OCI-LY3 (cell line): ENCODE data around the gene FAM89A.

ENCODE experiments used
- H2AFZ ChIP-seq: fragments of 200-600, 300-600 bp; shearing (Covaris generic); 2 replicates; pipeline ENCODE4 v1.6.0; 2014; ENCODE audit warnings: antibody characterized with exemption, low read depth, low read length
- H3K27ac ChIP-seq: fragments of 200-600, 300-600 bp; sonication (generic); 2 replicates; pipeline ENCODE4 v1.5.1; 2014; ENCODE audit warnings: mild to moderate bottlenecking, low read length, moderate library complexity, mixed read lengths
- H3K27me3 ChIP-seq: fragments of 200-600, 300-600 bp; sonication (generic); 2 replicates; pipeline ENCODE4 v1.6.1; 2014; ENCODE audit warnings: low read depth, low read length, mixed read lengths
- H3K36me3 ChIP-seq: fragments of 200-600, 300-600 bp; sonication (generic); replicated peaks from 2 replicates; pipeline ENCODE3; 2014; ENCODE audit warnings: low read depth, low read length, mixed read lengths
- H3K4me1 ChIP-seq: fragments of 300-600, 200-600 bp; sonication (generic); 2 replicates; pipeline ENCODE4 v1.6.1; 2014; ENCODE audit warnings: low read length, mixed read lengths
- H3K4me2 ChIP-seq: fragments of 200-600, 300-600 bp; sonication (generic); 2 replicates; pipeline ENCODE4 v1.6.1; 2014; ENCODE audit warnings: low read length, mixed read lengths
- H3K4me3 ChIP-seq: fragments of 300-600, 200-600 bp; sonication (generic); 2 replicates; pipeline ENCODE4 v1.5.1; 2014; ENCODE audit warnings: antibody characterized with exemption, mild to moderate bottlenecking, low read length, moderate library complexity
- H3K79me2 ChIP-seq: fragments of 300-600, 200-600 bp; shearing (Covaris generic); 2 replicates; pipeline ENCODE4 v1.6.1; 2014; ENCODE audit warnings: mild to moderate bottlenecking, low read length, mixed read lengths
- H3K9ac ChIP-seq: fragments of 300-600, 200-600 bp; shearing (Covaris generic); 2 replicates; pipeline ENCODE4 v1.6.0; 2014; ENCODE audit warnings: mild to moderate bottlenecking, low read length, moderate library complexity
- H3K9me3 ChIP-seq: fragments of 200-600, 300-600 bp; shearing (Covaris generic); 2 replicates; pipeline ENCODE4 v1.6.1; 2014; ENCODE audit warnings: low read length, mixed read lengths; ENCODE audit not compliant: insufficient read depth
- H4K20me1 ChIP-seq: fragments of 200-600, 300-600 bp; sonication (generic); 2 replicates; pipeline ENCODE4 v1.6.1; 2016; ENCODE audit warnings: low read length, mixed read lengths; ENCODE audit not compliant: insufficient read depth
- EZH2phosphoT487 ChIP-seq: fragments of 200-600 bp; shearing (Covaris generic); IDR thresholded peaks from 2 replicates; pipeline ENCODE4 v1.6.1; 2018; ENCODE audit warnings: antibody characterized with exemption, mixed run types, low read depth
- TF ChIP-seq, protein P1 (sequence below): fragments of 200-600, 300-600 bp; sonication (generic); IDR thresholded peaks from 2 replicates; pipeline ENCODE4 v1.5.1; 2014; ENCODE audit warnings: antibody characterized with exemption, low read length, low read depth

The FAM89A gene

DNA sequence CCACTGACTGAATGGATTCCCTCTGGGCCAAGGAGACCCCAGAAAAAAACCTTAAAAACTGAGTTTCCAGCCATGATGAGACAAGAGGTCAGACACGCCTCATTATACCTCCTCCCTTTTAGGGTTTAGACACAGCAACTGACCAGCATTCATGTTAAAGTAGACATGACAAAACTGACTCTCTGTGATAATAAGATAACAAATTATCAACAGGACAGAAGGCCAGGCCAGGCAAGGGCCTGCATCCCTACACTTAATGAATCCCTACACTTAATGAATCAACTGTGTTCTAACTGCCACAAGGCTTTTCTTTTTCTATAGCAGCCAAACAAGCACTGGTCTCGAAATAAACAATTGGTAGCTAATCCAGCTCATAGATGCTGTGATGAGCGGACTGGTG is 33.3 kb upstream of the FAM89A start:
- H3K4me2 ChIP-seq = no peak overlapping the region
- peaks cover 14% of the 10 kb centered on the region for H3K27me3 ChIP-seq
- no peak overlapping the region for H3K27ac ChIP-seq
- TF ChIP-seq EZH2phosphoT487 = no peak
- TF ChIP-seq, protein P1, sequence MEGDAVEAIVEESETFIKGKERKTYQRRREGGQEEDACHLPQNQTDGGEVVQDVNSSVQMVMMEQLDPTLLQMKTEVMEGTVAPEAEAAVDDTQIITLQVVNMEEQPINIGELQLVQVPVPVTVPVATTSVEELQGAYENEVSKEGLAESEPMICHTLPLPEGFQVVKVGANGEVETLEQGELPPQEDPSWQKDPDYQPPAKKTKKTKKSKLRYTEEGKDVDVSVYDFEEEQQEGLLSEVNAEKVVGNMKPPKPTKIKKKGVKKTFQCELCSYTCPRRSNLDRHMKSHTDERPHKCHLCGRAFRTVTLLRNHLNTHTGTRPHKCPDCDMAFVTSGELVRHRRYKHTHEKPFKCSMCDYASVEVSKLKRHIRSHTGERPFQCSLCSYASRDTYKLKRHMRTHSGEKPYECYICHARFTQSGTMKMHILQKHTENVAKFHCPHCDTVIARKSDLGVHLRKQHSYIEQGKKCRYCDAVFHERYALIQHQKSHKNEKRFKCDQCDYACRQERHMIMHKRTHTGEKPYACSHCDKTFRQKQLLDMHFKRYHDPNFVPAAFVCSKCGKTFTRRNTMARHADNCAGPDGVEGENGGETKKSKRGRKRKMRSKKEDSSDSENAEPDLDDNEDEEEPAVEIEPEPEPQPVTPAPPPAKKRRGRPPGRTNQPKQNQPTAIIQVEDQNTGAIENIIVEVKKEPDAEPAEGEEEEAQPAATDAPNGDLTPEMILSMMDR = no peak
- H4K20me1 ChIP-seq = no peaks in the 10 kb centered on the region
- no peaks in the 10 kb centered on the region for H3K36me3 ChIP-seq
- H3K9ac ChIP-seq = no peak overlapping the region
- no peak overlapping the region for H3K4me3 ChIP-seq
- no peak overlapping the region for H2AFZ ChIP-seq
- H3K79me2 ChIP-seq = no peaks in the 10 kb centered on the region
- no peaks in the 10 kb centered on the region for H3K4me1 ChIP-seq
- H3K9me3 ChIP-seq = no peaks in the 10 kb centered on the region

DNA sequence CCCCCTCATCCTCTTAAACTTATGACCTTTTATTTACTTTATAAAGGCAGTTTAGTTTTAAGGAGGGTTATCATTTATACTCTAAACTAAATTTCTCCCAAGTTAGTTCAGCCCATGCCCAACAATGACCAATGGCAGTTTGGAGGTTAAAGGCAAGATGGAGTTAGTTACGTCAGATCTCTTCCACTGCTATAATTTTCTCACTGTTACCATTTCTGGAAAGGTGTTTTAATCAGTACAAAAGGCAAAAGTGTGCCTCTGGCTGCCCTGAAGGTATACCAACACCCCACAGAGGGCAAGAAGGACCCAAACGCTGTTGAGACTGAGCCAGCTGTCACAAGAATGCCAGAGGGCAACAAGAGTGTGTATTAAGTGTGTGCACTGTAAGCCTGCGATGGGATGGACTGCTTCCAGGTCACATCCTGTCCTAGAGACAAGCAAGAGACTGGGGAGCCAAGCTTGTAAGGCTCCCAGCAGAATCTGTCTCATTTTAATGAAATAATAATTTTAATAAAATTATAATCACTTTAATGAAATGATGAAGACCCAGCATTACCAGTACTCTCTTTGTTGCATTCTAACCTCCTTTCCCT is 32.5 kb upstream of the FAM89A start:
- TF ChIP-seq, protein P1 = no peak
- TF ChIP-seq EZH2phosphoT487 = no peak
- Histone ChIP-seq H3K4me1 (no peaks in the 10 kb centered on the region), H3K9me3 (no peaks in the 10 kb centered on the region), H3K36me3 (no peaks in the 10 kb centered on the region), H3K4me3 (no peak overlapping the region), H3K4me2 (no peak overlapping the region), H2AFZ (no peak overlapping the region), H4K20me1 (no peaks in the 10 kb centered on the region), H3K9ac (no peak overlapping the region), H3K27me3 (peaks cover 14% of the 10 kb centered on the region), H3K27ac (no peak overlapping the region), H3K79me2 (no peaks in the 10 kb centered on the region)

GRCh38 chr1:231072041-231072440 is 32.0 kb upstream of the FAM89A start:
- no peaks in the 10 kb centered on the region for H3K4me1 ChIP-seq
- no peak overlapping the region for H3K4me2 ChIP-seq
- H3K9ac ChIP-seq = no peak overlapping the region
- H3K36me3 ChIP-seq = no peaks in the 10 kb centered on the region
- no peak overlapping the region for H2AFZ ChIP-seq
- no peak for TF ChIP-seq EZH2phosphoT487
- TF ChIP-seq, protein P1 = no peak
- H3K79me2 ChIP-seq = no peaks in the 10 kb centered on the region
- no peaks in the 10 kb centered on the region for H3K9me3 ChIP-seq
- peaks cover 14% of the 10 kb centered on the region for H3K27me3 ChIP-seq
- no peaks in the 10 kb centered on the region for H4K20me1 ChIP-seq
- H3K27ac ChIP-seq = no peak overlapping the region
- H3K4me3 ChIP-seq = no peak overlapping the region

DNA sequence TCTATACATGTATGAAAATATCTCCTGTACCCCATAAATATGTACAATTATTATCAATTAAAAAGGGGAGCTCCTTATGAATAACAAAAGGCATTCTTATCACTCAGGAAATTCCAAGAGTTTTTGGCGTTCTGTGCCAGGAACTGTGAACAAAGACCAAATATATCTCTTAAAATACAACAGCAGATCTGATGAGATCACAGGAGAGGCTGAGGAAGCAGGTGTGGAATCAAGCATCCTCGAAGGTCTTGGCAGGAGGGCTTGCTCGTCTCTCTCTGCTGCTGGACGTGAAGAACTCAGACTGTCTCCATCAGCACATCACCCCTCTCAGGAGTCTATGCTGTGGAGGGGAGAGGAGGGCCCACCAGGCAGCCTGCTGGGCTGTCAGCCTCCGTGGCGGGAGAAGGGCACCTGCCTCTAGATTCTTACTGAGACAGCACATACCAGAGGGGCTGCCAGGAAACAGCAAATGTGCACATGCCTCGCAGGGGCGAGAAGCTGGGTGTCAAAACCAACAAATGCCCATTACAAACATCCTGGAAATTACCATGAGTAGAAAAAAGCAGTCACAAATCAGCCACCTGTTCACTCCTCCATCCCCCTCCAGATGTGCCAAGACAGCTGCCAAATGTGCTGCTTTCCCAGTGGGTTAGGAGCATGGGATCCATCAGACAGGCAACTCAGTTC is 30.8 kb upstream of the FAM89A start:
- no peak for TF ChIP-seq EZH2phosphoT487
- TF ChIP-seq, protein P1 = no peak

More for the DNA sequence above, 30.8 kb upstream of the FAM89A start:
- Histone ChIP-seq H3K4me2 (no peak overlapping the region), H3K9ac (no peak overlapping the region), H2AFZ (no peak overlapping the region), H3K4me3 (no peak overlapping the region), H3K36me3 (no peaks in the 10 kb centered on the region), H3K27ac (no peak overlapping the region), H3K27me3 (peaks cover 21% of the 10 kb centered on the region), H4K20me1 (no peaks in the 10 kb centered on the region), H3K4me1 (no peaks in the 10 kb centered on the region), H3K9me3 (no peaks in the 10 kb centered on the region), H3K79me2 (no peaks in the 10 kb centered on the region)
